Islet of Langerhans (tissue), 1 donor: ENCODE results near the gene DAPK3.

Experiments used
- FAIRE-seq: peaks from one replicate; lab custom pipeline; 2011; peaks lifted over from hg19 to GRCh38; lab: Jason Lieb, UNC

DAPK3 gene

GRCh38 chr19:3910105-3910504, 60.8 kb downstream of the DAPK3 start:
- FAIRE-seq = no peak
